CD14-positive monocyte (primary cell): Measurements from ENCODE around the gene POTEG. TPM values are rescaled to one million over a fixed set of nuclear protein-coding genes. Genes with fewer than 3 reads are reported as not detected.
"Not testable (repeated sequence)": the region's sequence is repeated elsewhere in the genome, so short reads cannot be mapped to it uniquely, and the experiment has no call there.

Experiments used
- DNase-seq, 3 donors: peaks; one replicate each; pipeline ENCODE4 v3.0.0-alpha.2; 2011 to 2022
- H2AFZ ChIP-seq: 2 replicates; pipeline ENCODE4 v1.6.0; 2012; ENCODE audit warnings: mild to moderate bottlenecking, low read depth, low read length, inconsistent platforms; ENCODE audit not compliant: insufficient read depth, poor library complexity, severe bottlenecking
- H3K27ac ChIP-seq, 2 donors: 1 replicate in 1 of 2; 2 replicates in 1 of 2; pipeline ENCODE4 v1.5.1; 2012 to 2013; ENCODE audit warnings: low read length in 2 of 2, control low read depth in 1 of 2, inconsistent platforms in 1 of 2, low read depth in 1 of 2, mild to moderate bottlenecking in 1 of 2
- H3K27me3 ChIP-seq, 2 donors: one replicate each; pipeline versions ENCODE4 v1.6.0 to v1.6.1; 2011 to 2013; ENCODE audit warnings: low read length in 2 of 2; ENCODE audit not compliant: control insufficient read depth in 2 of 2, insufficient read depth in 2 of 2
- H3K36me3 ChIP-seq, 2 donors: replicated peaks in 1 of 2; 1 replicate in 1 of 2; 2 replicates in 1 of 2; pipeline versions ENCODE4 v1.5.1 to v1.6.1; 2012 to 2013; ENCODE audit warnings: low read length in 2 of 2, control low read depth in 1 of 2, inconsistent platforms in 1 of 2, mild to moderate bottlenecking in 1 of 2; ENCODE audit not compliant: insufficient read depth in 2 of 2, control insufficient read depth in 1 of 2
- H3K4me1 ChIP-seq, 2 donors: 1 replicate in 1 of 2; 2 replicates in 1 of 2; pipeline versions ENCODE4 v1.5.1 to v1.6.1; 2012 to 2013; ENCODE audit warnings: low read length in 2 of 2, control low read depth in 1 of 2, inconsistent platforms in 1 of 2, mild to moderate bottlenecking in 1 of 2, moderate library complexity in 1 of 2; ENCODE audit not compliant: insufficient read depth in 2 of 2, control insufficient read depth in 1 of 2
- H3K4me2 ChIP-seq: replicated peaks from 2 replicates; pipeline ENCODE3; 2012; ENCODE audit warnings: low read length, moderate library complexity, mild to moderate bottlenecking; ENCODE audit not compliant: poor library complexity, severe bottlenecking; ENCODE audit errors: extremely low read depth
- H3K4me3 ChIP-seq, 3 experiments: fragments of 200-600 bp in 1 of 3; sonication (generic) in 1 of 3; replicated peaks in 1 of 3; 1 replicate in 2 of 3; 2 replicates in 1 of 3; pipeline ENCODE4 v1.5.1; 2011 to 2013; ENCODE audit warnings: low read length in 3 of 3, mild to moderate bottlenecking in 3 of 3, control low read depth in 2 of 3, low read depth in 2 of 3, inconsistent platforms in 1 of 3, moderate library complexity in 1 of 3
- H3K79me2 ChIP-seq: 2 replicates; pipeline ENCODE4 v1.6.0; 2012; ENCODE audit warnings: mild to moderate bottlenecking, control low read depth, inconsistent platforms, low read length, moderate library complexity; ENCODE audit not compliant: insufficient read depth
- H3K9ac ChIP-seq: 2 replicates; pipeline ENCODE4 v1.6.0; 2017; ENCODE audit warnings: low read length, mild to moderate bottlenecking; ENCODE audit not compliant: insufficient read depth, poor library complexity, severe bottlenecking
- H3K9me3 ChIP-seq, 2 donors: replicated peaks in 1 of 2; 1 replicate in 1 of 2; 2 replicates in 1 of 2; pipeline versions ENCODE4 v1.5.1 to v1.6.1; 2012 to 2013; ENCODE audit warnings: low read length in 2 of 2, control low read depth in 1 of 2; ENCODE audit not compliant: control insufficient read depth in 1 of 2, insufficient read depth in 1 of 2
- H4K20me1 ChIP-seq: 2 replicates; pipeline ENCODE4 v1.6.0; 2012; ENCODE audit warnings: mild to moderate bottlenecking, low read length, control low read depth, moderate library complexity; ENCODE audit not compliant: insufficient read depth
- H3K27ac Mint-ChIP-seq, 7 donors: one replicate each; pipeline ENCODE4 v1.8.0; 2020; ENCODE audit warnings: mild to moderate bottlenecking in 7 of 7, mixed read lengths in 7 of 7, moderate library complexity in 6 of 7, inconsistent platforms in 2 of 7
- H3K27me3 Mint-ChIP-seq, 3 donors: one replicate each; pipeline ENCODE4 v1.8.0; 2021 to 2022; ENCODE audit warnings: low read depth in 3 of 3, mild to moderate bottlenecking in 3 of 3, mixed read lengths in 3 of 3, moderate library complexity in 3 of 3, inconsistent platforms in 1 of 3
- H3K36me3 Mint-ChIP-seq, 2 donors: one replicate each; pipeline ENCODE4 v1.8.0; 2020; ENCODE audit warnings: mixed read lengths in 2 of 2, inconsistent platforms in 1 of 2, mild to moderate bottlenecking in 1 of 2
- H3K4me1 Mint-ChIP-seq: one replicate; pipeline ENCODE4 v1.8.0; 2020; ENCODE audit warnings: mild to moderate bottlenecking, mixed read lengths
- H3K4me3 Mint-ChIP-seq, 2 donors: one replicate each; pipeline ENCODE4 v1.8.0; 2020; ENCODE audit warnings: mild to moderate bottlenecking in 2 of 2, mixed read lengths in 2 of 2, moderate library complexity in 1 of 2
- H3K9me3 Mint-ChIP-seq, 7 donors: one replicate each; pipeline ENCODE4 v1.8.0; 2020 to 2022; ENCODE audit warnings: mixed read lengths in 7 of 7, mild to moderate bottlenecking in 6 of 7, moderate library complexity in 6 of 7, inconsistent platforms in 2 of 7
- WGBS: methylation state at CpG from one replicate; pipeline ENCODE4 v1.1.5; 2013; ENCODE audit warnings: missing lambda C conversion rate; ENCODE audit not compliant: insufficient coverage; 5-methylcytosine and 5-hydroxymethylcytosine counted together
- intact Hi-C, 2 donors: fragments of 100-400 bp; cut with micrococcal nuclease; formaldehyde crosslinking; loops; one replicate each; pipeline versions ENCODE4 v1.15.0 to v1.15.1; 2023
- polyA plus RNA-seq, 3 donors: library from polyadenylated mRNA; depleted of rRNA in 1 of 3; unstranded in 2 of 3; stranded (reverse) in 1 of 3; fragments of 300-500 nt in 2 of 3; fragments of >200 nt in 1 of 3; fragmentation: Illumina TruSeq in 2 of 3; gene quantifications; 1 replicate in 2 of 3; 2 replicates in 1 of 3; pipeline ENCODE4 v1.2.3, GENCODE V29; 2012 to 2021

The POTEG gene
- polyA plus RNA-seq, 3 donors, result not detected

GRCh38 chr14:19388741-19389140 lies 45.4 kb downstream of the POTEG start:
- H4K20me1 ChIP-seq, H3K36me3 ChIP-seq, H3K4me3 ChIP-seq, H3K79me2 ChIP-seq, DNase-seq, H3K9ac ChIP-seq, H3K4me1 ChIP-seq, H3K27ac ChIP-seq, H3K4me1 Mint-ChIP-seq, H3K4me3 Mint-ChIP-seq, H3K27me3 ChIP-seq, H3K36me3 Mint-ChIP-seq, H3K9me3 ChIP-seq, H2AFZ ChIP-seq, intact Hi-C loops, H3K27me3 Mint-ChIP-seq, H3K4me2 ChIP-seq, H3K27ac Mint-ChIP-seq: not testable (repeated sequence)
- WGBS, result 82% methylated on average over 2 of the region's 4 CpGs
- H3K9me3 Mint-ChIP-seq, result peaks cover 6 to 13% (median 7%) of the 10 kb centered on the region in 7 donors

GRCh38 chr14:19386996-19387395 lies 47.1 kb downstream of the POTEG start:
- H3K9me3 Mint-ChIP-seq, result peaks cover 6 to 13% (median 7%) of the 10 kb centered on the region in 7 donors
- H3K27me3 ChIP-seq, H3K79me2 ChIP-seq, H3K27me3 Mint-ChIP-seq, DNase-seq, H4K20me1 ChIP-seq, H3K27ac ChIP-seq, H3K4me3 ChIP-seq, H3K4me1 Mint-ChIP-seq, H3K4me3 Mint-ChIP-seq, intact Hi-C loops, H3K4me2 ChIP-seq, H3K36me3 Mint-ChIP-seq, H3K4me1 ChIP-seq, H3K9me3 ChIP-seq, H2AFZ ChIP-seq, H3K36me3 ChIP-seq, H3K27ac Mint-ChIP-seq, H3K9ac ChIP-seq: not testable (repeated sequence)
- 91% methylated on average over 6 of the region's 9 CpGs for WGBS

- intact Hi-C loops, H2AFZ ChIP-seq, H4K20me1 ChIP-seq, H3K4me1 ChIP-seq, H3K9ac ChIP-seq, H3K4me2 ChIP-seq, H3K4me3 Mint-ChIP-seq, H3K9me3 ChIP-seq, H3K27ac ChIP-seq, H3K4me1 Mint-ChIP-seq, H3K27me3 Mint-ChIP-seq, H3K36me3 ChIP-seq, H3K36me3 Mint-ChIP-seq, H3K27ac Mint-ChIP-seq, H3K79me2 ChIP-seq, H3K27me3 ChIP-seq, H3K4me3 ChIP-seq, DNase-seq: not testable (repeated sequence)
- WGBS, result no CpG with 5 or more reads among the region's 7 CpGs
- peaks cover 6 to 12% (median 7%) of the 10 kb centered on the region in 7 donors for H3K9me3 Mint-ChIP-seq
These were observed 47.8 kb downstream of the POTEG start for GRCh38 chr14:19386309-19386708.

- H3K27ac ChIP-seq, H3K4me3 Mint-ChIP-seq, H3K9me3 Mint-ChIP-seq, H3K27me3 Mint-ChIP-seq, intact Hi-C loops, H3K4me1 Mint-ChIP-seq, H3K27ac Mint-ChIP-seq, H3K4me1 ChIP-seq, H3K4me3 ChIP-seq, H2AFZ ChIP-seq, H3K79me2 ChIP-seq, H3K36me3 Mint-ChIP-seq, H3K4me2 ChIP-seq, DNase-seq, H4K20me1 ChIP-seq, H3K9ac ChIP-seq, H3K36me3 ChIP-seq, H3K9me3 ChIP-seq, H3K27me3 ChIP-seq: not testable (repeated sequence)
- 20% methylated on average over 1 of the region's 6 CpGs for WGBS
These were observed 49.9 kb downstream of the POTEG start for GRCh38 chr14:19384088-19384781.
